ES-I3 (cell line): ENCODE measurements around the gene LAMC3.

Experiments used
- H3K36me3 ChIP-seq: 2 replicates; pipeline ENCODE4 v1.6.1; 2013; ENCODE audit warnings: mild to moderate bottlenecking, low read length, control low read depth, moderate library complexity; ENCODE audit not compliant: insufficient read depth
- H3K4me1 ChIP-seq: 2 replicates; pipeline ENCODE4 v1.6.1; 2013; ENCODE audit warnings: mild to moderate bottlenecking, control low read depth, low read length; ENCODE audit not compliant: insufficient read depth
- H3K9ac ChIP-seq: 2 replicates; pipeline ENCODE4 v1.6.1; 2013; ENCODE audit warnings: low read depth, mild to moderate bottlenecking, low read length, moderate library complexity
- H3K9me3 ChIP-seq: 2 replicates; pipeline ENCODE4 v1.6.1; 2013; ENCODE audit warnings: mild to moderate bottlenecking, low read length, moderate library complexity; ENCODE audit not compliant: control insufficient read depth, insufficient read depth

The LAMC3 gene

GRCh38 chr9:131008909-131009618 is at the start of gene LAMC3:
Gene LAMC3 (plus strand): TSS chr9:131009174. CDS start chr9:131009215, 41 bp downstream.
- Histone ChIP-seq H3K9me3 (no peaks in the 10 kb centered on the region; the same call in 1 of the 2 replicates), H3K9ac (peak within 1 kb of the TSS; percentile 59), H3K36me3 (no peaks in the 10 kb centered on the region), H3K4me1 (peaks cover 21% of the 10 kb centered on the region)

- Histone ChIP-seq H3K9ac (no peak overlapping the region), H3K9me3 (peaks cover 3% of the 10 kb centered on the region; the same call in 1 of the 2 replicates), H3K4me1 (peaks cover 6% of the 10 kb centered on the region; the same call in 1 of the 2 replicates), H3K36me3 (no peaks in the 10 kb centered on the region)
Measured at GRCh38 chr9:130959809-130960334, 49.1 kb upstream of the LAMC3 start.

DNA sequence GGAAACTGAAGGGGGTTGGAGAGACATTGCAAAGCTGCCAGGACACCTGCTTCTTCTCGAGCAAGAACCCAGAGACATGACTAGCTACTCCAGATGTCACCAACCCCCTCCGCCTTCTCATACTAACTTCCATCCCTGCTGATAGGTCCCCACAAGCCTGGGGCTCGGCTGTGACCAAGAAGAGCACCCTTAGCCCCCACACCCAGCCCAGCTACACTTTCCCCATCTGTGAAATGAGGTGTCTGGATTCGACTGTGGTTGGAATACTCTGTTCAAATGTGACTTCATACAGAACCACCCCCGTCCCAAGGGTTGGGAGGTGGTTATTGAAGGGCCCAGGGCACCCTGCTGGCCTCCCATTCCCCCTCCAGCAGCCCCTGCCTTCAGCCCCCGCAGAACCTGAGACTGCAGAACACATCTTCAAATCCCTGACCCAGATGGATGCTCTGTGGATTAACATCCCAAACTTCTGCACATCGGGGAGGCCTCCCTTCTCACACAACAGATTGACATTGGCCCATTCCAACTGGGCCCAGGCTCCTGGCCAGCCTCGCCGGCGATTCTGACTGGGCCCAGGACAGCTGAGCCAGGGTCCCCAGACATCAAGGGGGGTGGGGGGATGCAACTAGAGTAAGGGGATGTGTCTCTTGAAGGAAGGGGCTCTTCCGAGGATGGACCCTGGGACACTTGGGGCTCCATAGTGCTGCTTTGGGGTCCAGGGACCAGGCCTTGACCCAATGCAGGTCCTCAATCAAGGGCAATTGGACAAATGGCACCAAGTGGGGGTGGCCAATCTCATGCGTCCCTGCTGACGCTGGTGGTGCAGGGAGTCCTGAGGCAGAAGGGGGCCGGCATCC is 48.2 kb upstream of the LAMC3 start:
- Histone ChIP-seq H3K36me3 (no peaks in the 10 kb centered on the region), H3K9ac (no peak overlapping the region), H3K4me1 (peaks cover 6% of the 10 kb centered on the region; the same call in 1 of the 2 replicates), H3K9me3 (peaks cover 3% of the 10 kb centered on the region; the same call in 1 of the 2 replicates)

GRCh38 chr9:130961511-130962300 is 47.3 kb upstream of the LAMC3 start:
- Histone ChIP-seq H3K9me3 (peaks cover 3% of the 10 kb centered on the region; the same call in 1 of the 2 replicates), H3K9ac (no peak overlapping the region), H3K4me1 (peaks cover 6% of the 10 kb centered on the region; the same call in 1 of the 2 replicates), H3K36me3 (no peaks in the 10 kb centered on the region)

DNA sequence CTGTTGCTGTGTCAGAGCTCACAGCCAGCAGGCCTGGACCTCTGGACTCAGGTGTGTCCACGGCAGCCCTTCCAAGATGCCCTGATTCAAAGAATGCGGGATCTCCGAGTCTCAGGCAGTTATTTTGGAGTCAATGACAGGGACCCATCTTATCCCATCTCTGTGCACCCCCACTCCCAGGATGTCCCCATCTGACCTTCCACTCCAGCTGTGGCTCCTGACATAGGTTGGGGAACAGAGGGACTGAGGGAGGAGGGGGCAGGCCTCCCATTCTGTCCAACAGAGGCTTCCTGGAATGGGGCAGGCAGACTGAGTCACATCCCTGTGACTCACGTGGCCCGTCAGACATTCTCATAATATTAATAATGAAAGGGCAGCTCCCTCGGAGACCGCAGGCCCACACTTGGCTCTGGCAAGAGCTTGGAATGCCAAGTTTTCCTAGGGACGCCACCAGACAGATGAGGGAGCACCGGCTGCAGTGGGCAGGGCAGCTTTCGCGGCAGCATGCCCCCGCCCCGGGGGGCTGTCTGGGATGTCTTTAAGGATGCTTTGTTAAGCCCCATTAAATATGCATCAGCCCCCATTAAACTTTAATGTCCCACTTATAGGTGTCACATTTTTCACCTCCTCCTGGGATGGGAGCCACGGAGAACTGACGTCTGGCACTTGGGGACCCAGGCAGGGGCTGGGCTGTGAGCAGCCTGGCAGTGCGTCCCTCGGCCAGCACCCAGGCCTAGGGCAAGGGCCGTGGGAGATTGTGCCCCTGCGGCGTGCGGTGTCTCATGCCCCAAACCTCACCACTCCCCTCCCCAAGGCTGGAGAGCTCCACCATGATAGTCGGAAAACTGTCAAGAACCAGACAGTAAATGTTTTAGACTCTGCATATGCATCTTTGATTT is 46.3 kb upstream of the LAMC3 start:
- peaks cover 3% of the 10 kb centered on the region; the same call in 1 of the 2 replicates for H3K9me3 ChIP-seq
- H3K9ac ChIP-seq: no peak overlapping the region
- H3K4me1 ChIP-seq: peaks cover 6% of the 10 kb centered on the region; the same call in 1 of the 2 replicates
- no peaks in the 10 kb centered on the region for H3K36me3 ChIP-seq

DNA sequence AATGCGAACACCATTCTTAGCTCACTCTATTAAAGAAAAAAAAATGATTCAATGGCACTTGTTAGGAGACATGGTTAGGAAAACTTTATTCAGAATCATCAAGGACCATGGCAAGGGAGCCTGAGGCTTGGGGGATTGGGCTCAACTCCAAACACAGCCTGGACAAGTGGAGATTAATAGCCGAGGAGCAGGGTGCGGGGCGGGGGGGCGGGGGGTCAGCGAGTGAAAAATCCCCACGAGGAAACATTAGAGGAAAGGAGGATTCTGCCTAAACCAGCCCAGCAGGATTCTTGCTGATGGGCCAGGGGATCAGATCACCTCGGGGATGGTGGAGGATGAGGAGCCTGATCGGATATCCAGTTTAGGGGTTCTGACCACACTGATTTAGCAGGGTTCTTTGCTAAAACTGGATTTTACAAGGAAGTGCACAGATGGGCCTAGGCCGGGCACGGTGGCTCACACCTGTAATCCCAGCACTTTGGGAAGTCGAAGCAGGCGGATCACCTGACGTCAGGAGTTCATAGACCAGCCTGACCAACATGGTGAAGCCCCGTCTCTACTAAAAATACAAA is 45.6 kb upstream of the LAMC3 start:
- Histone ChIP-seq H3K36me3 (no peaks in the 10 kb centered on the region), H3K9ac (no peak overlapping the region), H3K9me3 (peaks cover 3% of the 10 kb centered on the region; the same call in 1 of the 2 replicates), H3K4me1 (peaks cover 6% of the 10 kb centered on the region; the same call in 1 of the 2 replicates)

GRCh38 chr9:130963916-130964315 is 45.1 kb upstream of the LAMC3 start:
- no peaks in the 10 kb centered on the region for H3K36me3 ChIP-seq
- H3K4me1 ChIP-seq: peaks cover 6% of the 10 kb centered on the region; the same call in 1 of the 2 replicates
- H3K9ac ChIP-seq: no peak overlapping the region
- peaks cover 3% of the 10 kb centered on the region; the same call in 1 of the 2 replicates for H3K9me3 ChIP-seq

- Histone ChIP-seq H3K9me3 (peaks cover 3% of the 10 kb centered on the region; the same call in 1 of the 2 replicates), H3K4me1 (peaks cover 6% of the 10 kb centered on the region; the same call in 1 of the 2 replicates), H3K36me3 (no peaks in the 10 kb centered on the region), H3K9ac (no peak overlapping the region)
Measured at GRCh38 chr9:130965680-130966079, 43.3 kb upstream of the LAMC3 start.

- no peaks in the 10 kb centered on the region for H3K9me3 ChIP-seq
- no peak overlapping the region for H3K9ac ChIP-seq
- H3K36me3 ChIP-seq: no peaks in the 10 kb centered on the region
- H3K4me1 ChIP-seq: 0 out of 2 replicates have a peak, but pooled peaks cover 4% of the 10 kb centered on the region
Measured at GRCh38 chr9:130970052-130970451, 38.9 kb upstream of the LAMC3 start.

DNA sequence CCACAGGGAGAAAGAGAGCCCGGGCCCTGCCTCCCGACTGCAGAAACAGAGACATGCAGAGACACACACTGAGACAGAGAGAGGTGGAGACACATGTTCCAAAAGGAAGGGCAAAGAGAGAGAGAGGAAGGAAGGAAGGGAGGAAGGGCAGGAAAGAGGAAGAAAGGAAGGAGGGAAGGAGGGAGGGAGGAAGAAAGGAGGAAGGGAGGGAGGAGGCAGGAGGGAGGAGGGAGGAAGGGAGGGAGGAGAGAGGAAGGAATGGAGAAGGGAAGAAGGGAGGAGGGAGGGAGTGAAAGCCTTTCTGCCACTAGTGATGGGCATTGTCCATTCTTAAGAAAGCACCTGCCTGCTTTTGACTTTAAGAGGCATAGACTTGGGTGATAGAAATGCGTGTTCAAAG is 38.1 kb upstream of the LAMC3 start:
- Histone ChIP-seq H3K9me3 (no peaks in the 10 kb centered on the region), H3K4me1 (0 out of 2 replicates have a peak, but pooled peaks cover 4% of the 10 kb centered on the region), H3K9ac (no peak overlapping the region), H3K36me3 (no peaks in the 10 kb centered on the region)

- H3K36me3 ChIP-seq: no peaks in the 10 kb centered on the region
- H3K9me3 ChIP-seq: no peaks in the 10 kb centered on the region
- no peak overlapping the region for H3K9ac ChIP-seq
- 0 out of 2 replicates have a peak, but pooled peaks cover 4% of the 10 kb centered on the region for H3K4me1 ChIP-seq
Measured at GRCh38 chr9:130971294-130971849, 37.6 kb upstream of the LAMC3 start.

- Histone ChIP-seq H3K4me1 (0 out of 2 replicates have a peak, but pooled peaks cover 4% of the 10 kb centered on the region), H3K36me3 (no peaks in the 10 kb centered on the region), H3K9ac (no peak overlapping the region), H3K9me3 (no peaks in the 10 kb centered on the region)
Measured at GRCh38 chr9:130972277-130972956, 36.6 kb upstream of the LAMC3 start.
